H9 (cell line): Measurements from ENCODE around the gene ETF1. TPM values are rescaled to one million over a fixed set of nuclear protein-coding genes. Genes with fewer than 3 reads are reported as not detected.

ENCODE experiments used
- DNase-seq: peaks from one replicate; pipeline ENCODE4 v3.0.0-alpha.2; 2017
- H2AFZ ChIP-seq: one replicate; pipeline ENCODE4 v1.6.1; 2013; ENCODE audit warnings: mild to moderate bottlenecking, low read length, control low read depth, moderate library complexity
- H2AK5ac ChIP-seq: 2 replicates; pipeline ENCODE4 v1.6.1; 2013; ENCODE audit warnings: low read length, control low read depth, mixed read lengths; ENCODE audit not compliant: insufficient read length
- H2BK120ac ChIP-seq: one replicate; pipeline ENCODE4 v1.6.1; 2013; ENCODE audit warnings: low read depth, mild to moderate bottlenecking, low read length, control low read depth, inconsistent platforms; ENCODE audit not compliant: poor library complexity, severe bottlenecking
- H2BK12ac ChIP-seq: 2 replicates; pipeline ENCODE4 v1.6.1; 2013; ENCODE audit warnings: low read length, control low read depth, mixed read lengths, low read depth; ENCODE audit not compliant: insufficient read length
- H2BK15ac ChIP-seq: 2 replicates; pipeline ENCODE4 v1.6.1; 2013; ENCODE audit warnings: low read depth, low read length, control low read depth
- H2BK20ac ChIP-seq: one replicate; pipeline ENCODE4 v1.6.1; 2013; ENCODE audit warnings: low read depth, mild to moderate bottlenecking, low read length, control low read depth, inconsistent platforms; ENCODE audit not compliant: poor library complexity, severe bottlenecking
- H2BK5ac ChIP-seq: 2 replicates; pipeline ENCODE4 v1.6.1; 2013; ENCODE audit warnings: low read length, control low read depth, mixed read lengths; ENCODE audit not compliant: insufficient read length
- H3K14ac ChIP-seq: 2 replicates; pipeline ENCODE4 v1.6.1; 2013; ENCODE audit warnings: low read length, control low read depth; ENCODE audit not compliant: insufficient read depth
- H3K18ac ChIP-seq: 2 replicates; pipeline ENCODE4 v1.6.1; 2013; ENCODE audit warnings: low read depth, mild to moderate bottlenecking, mixed read lengths, low read length, control low read depth; ENCODE audit not compliant: insufficient read length
- H3K23ac ChIP-seq: 2 replicates; pipeline ENCODE4 v1.6.1; 2013; ENCODE audit warnings: low read length, control low read depth, mixed read lengths, low read depth; ENCODE audit not compliant: insufficient read length
- H3K23me2 ChIP-seq: 2 replicates; pipeline ENCODE4 v1.6.1; 2013; ENCODE audit warnings: low read depth, mild to moderate bottlenecking, mixed read lengths, low read length, control low read depth; ENCODE audit not compliant: insufficient read length, poor library complexity, severe bottlenecking
- H3K27ac ChIP-seq: 2 replicates; pipeline ENCODE4 v1.5.1; 2013; ENCODE audit warnings: low read length, control low read depth, mixed read lengths, low read depth; ENCODE audit not compliant: insufficient read length
- H3K27me3 ChIP-seq: 2 replicates; pipeline ENCODE4 v1.6.1; 2013; ENCODE audit warnings: low read length, control low read depth, inconsistent platforms; ENCODE audit not compliant: insufficient read depth
- H3K4ac ChIP-seq: 2 replicates; pipeline ENCODE4 v1.6.1; 2013; ENCODE audit warnings: low read depth, mild to moderate bottlenecking, control low read depth, inconsistent platforms, low read length, moderate library complexity
- H3K4me1 ChIP-seq: 2 replicates; pipeline ENCODE4 v1.6.1; 2013; ENCODE audit warnings: low read length, control low read depth, inconsistent platforms; ENCODE audit not compliant: insufficient read depth
- H3K4me2 ChIP-seq: 2 replicates; pipeline ENCODE4 v1.6.1; 2013; ENCODE audit warnings: low read length, control low read depth, mixed read lengths; ENCODE audit not compliant: insufficient read length, insufficient read depth
- H3K56ac ChIP-seq: 2 replicates; pipeline ENCODE4 v1.6.1; 2013; ENCODE audit warnings: low read depth, mild to moderate bottlenecking, mixed read lengths, low read length, control low read depth; ENCODE audit not compliant: insufficient read length
- H3K79me1 ChIP-seq: 2 replicates; pipeline ENCODE4 v1.6.1; 2013; ENCODE audit warnings: low read depth, mild to moderate bottlenecking, moderate library complexity, low read length, control low read depth, inconsistent platforms; ENCODE audit not compliant: insufficient read depth, poor library complexity, severe bottlenecking
- H3K79me2 ChIP-seq: 2 replicates; pipeline ENCODE4 v1.6.1; 2013; ENCODE audit warnings: low read length, control low read depth, inconsistent platforms; ENCODE audit not compliant: insufficient read depth
- H3K9ac ChIP-seq: 2 replicates; pipeline ENCODE4 v1.6.1; 2013; ENCODE audit warnings: low read length, control low read depth, mixed read lengths; ENCODE audit not compliant: insufficient read length; ENCODE audit errors: extremely low read depth
- H3K9me3 ChIP-seq: one replicate; pipeline ENCODE4 v1.6.1; 2013; ENCODE audit warnings: low read depth, low read length, inconsistent platforms; ENCODE audit not compliant: control insufficient read depth
- H3T11ph ChIP-seq: one replicate; pipeline ENCODE4 v1.6.1; 2013; ENCODE audit warnings: mild to moderate bottlenecking, low read length, control low read depth, inconsistent platforms
- H4K20me1 ChIP-seq: one replicate; pipeline ENCODE4 v1.6.1; 2013; ENCODE audit not compliant: control insufficient read depth, insufficient read length, insufficient read depth
- H4K5ac ChIP-seq: 2 replicates; pipeline ENCODE4 v1.6.1; 2013; ENCODE audit warnings: low read depth, mild to moderate bottlenecking, mixed read lengths, low read length, control low read depth; ENCODE audit not compliant: insufficient read length
- H4K8ac ChIP-seq: replicated peaks from 2 replicates; pipeline ENCODE4 v1.6.1; 2013; ENCODE audit warnings: low read length, control low read depth, mixed read lengths, low read depth; ENCODE audit not compliant: insufficient read length
- H4K91ac ChIP-seq: 2 replicates; pipeline ENCODE4 v1.6.1; 2013; ENCODE audit warnings: low read depth, mild to moderate bottlenecking, moderate library complexity, mixed read lengths, low read length, control low read depth; ENCODE audit not compliant: insufficient read length
- H3K27ac Mint-ChIP-seq, 3 experiments: 2 replicates in 2 of 3; 3 replicates in 1 of 3; pipeline ENCODE4 v1.8.0; 2020 to 2021; ENCODE audit warnings: mixed read lengths in 3 of 3, mild to moderate bottlenecking in 1 of 3, moderate library complexity in 1 of 3
- H3K27me3 Mint-ChIP-seq: 2 replicates; pipeline ENCODE4 v1.8.0; 2021; ENCODE audit warnings: low read depth, mild to moderate bottlenecking, moderate library complexity, mixed read lengths
- H3K36me3 Mint-ChIP-seq, 3 experiments: 2 replicates in 2 of 3; 3 replicates in 1 of 3; pipeline ENCODE4 v1.8.0; 2020 to 2021; ENCODE audit warnings: low read depth in 3 of 3, mixed read lengths in 3 of 3; ENCODE audit not compliant: insufficient read depth in 1 of 3
- H3K4me1 Mint-ChIP-seq, 2 experiments: 2 replicates each; pipeline ENCODE4 v1.8.0; 2020; ENCODE audit warnings: mixed read lengths in 2 of 2
- H3K4me3 Mint-ChIP-seq, 2 experiments: 2 replicates in 1 of 2; 3 replicates in 1 of 2; pipeline ENCODE4 v1.8.0; 2020 to 2021; ENCODE audit warnings: mild to moderate bottlenecking in 2 of 2, mixed read lengths in 2 of 2, moderate library complexity in 1 of 2
- H3K9me3 Mint-ChIP-seq, 2 experiments: 2 replicates in 1 of 2; 3 replicates in 1 of 2; pipeline ENCODE4 v1.8.0; 2020; ENCODE audit warnings: mild to moderate bottlenecking in 2 of 2, mixed read lengths in 2 of 2, moderate library complexity in 1 of 2
- WGBS: extraction: QIAGEN DNeasy Blood & Tissue Kit; methylation state at CpG from one replicate; pipeline ENCODE4 v1.1.7; 2013; ENCODE audit warnings: missing lambda C conversion rate, low lambda C conversion rate, mixed read lengths; ENCODE audit not compliant: insufficient read length; ENCODE audit errors: extremely low coverage; 5-methylcytosine and 5-hydroxymethylcytosine counted together
- total RNA-seq: library from RNA; stranded (reverse); gene quantifications from 2 replicates; pipeline ENCODE4 v1.2.1, GENCODE V29; 2021
- TF ChIP-seq, protein P1 (sequence below): fragments of 200-600 bp; sonication (generic); conservative IDR thresholded peaks from 3 replicates; pipeline ENCODE4 v1.8.0; 2021; ENCODE audit warnings: antibody characterized with exemption, mild to moderate bottlenecking

Gene ETF1
- total RNA-seq, 1 experiment from 2014 or later, result 175 TPM

DNA sequence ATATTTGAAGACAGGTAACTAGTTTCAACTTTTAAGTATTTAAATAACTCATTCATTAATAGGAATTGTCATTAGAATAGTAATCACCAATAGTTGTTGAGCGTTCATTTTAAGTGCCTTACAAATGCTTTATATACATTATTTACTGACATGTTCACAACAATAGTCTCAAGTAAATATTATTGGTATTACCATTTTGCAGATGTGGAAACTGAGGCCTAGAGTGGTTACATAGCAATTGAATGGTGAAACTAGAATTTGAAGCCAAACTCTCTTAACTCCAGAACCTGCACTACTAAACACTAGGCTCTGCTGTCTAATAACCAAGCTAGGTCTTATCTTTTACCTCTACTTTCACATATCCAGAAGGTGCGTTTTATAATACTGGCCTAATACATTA lies 37.0 kb upstream of the ETF1 start:
- Histone ChIP-seq H3K23ac (no peak overlapping the region), H3K9ac (no peak overlapping the region), H2BK12ac (no peak overlapping the region), H2AFZ (no peak overlapping the region), H3K14ac (no peak overlapping the region), H3K4me1 (no peaks in the 10 kb centered on the region), H2AK5ac (no peak overlapping the region), H4K91ac (no peak overlapping the region), H3K79me2 (no peaks in the 10 kb centered on the region), H3K27ac (no peak overlapping the region), H3K4ac (no peak overlapping the region), H3K18ac (no peak overlapping the region), H3T11ph (no peak overlapping the region), H3K4me2 (no peak overlapping the region), H3K79me1 (no peaks in the 10 kb centered on the region), H2BK15ac (no peak overlapping the region), H4K5ac (no peak overlapping the region), H3K23me2 (no peaks in the 10 kb centered on the region), H2BK120ac (no peak overlapping the region), H3K27me3 (no peaks in the 10 kb centered on the region), H4K20me1 (no peaks in the 10 kb centered on the region), H4K8ac (no peak overlapping the region), H3K56ac (no peak overlapping the region), H2BK5ac (no peak overlapping the region), H2BK20ac (no peak overlapping the region), H3K9me3 (no peaks in the 10 kb centered on the region)
- no peak for DNase-seq
- TF ChIP-seq, protein P1, sequence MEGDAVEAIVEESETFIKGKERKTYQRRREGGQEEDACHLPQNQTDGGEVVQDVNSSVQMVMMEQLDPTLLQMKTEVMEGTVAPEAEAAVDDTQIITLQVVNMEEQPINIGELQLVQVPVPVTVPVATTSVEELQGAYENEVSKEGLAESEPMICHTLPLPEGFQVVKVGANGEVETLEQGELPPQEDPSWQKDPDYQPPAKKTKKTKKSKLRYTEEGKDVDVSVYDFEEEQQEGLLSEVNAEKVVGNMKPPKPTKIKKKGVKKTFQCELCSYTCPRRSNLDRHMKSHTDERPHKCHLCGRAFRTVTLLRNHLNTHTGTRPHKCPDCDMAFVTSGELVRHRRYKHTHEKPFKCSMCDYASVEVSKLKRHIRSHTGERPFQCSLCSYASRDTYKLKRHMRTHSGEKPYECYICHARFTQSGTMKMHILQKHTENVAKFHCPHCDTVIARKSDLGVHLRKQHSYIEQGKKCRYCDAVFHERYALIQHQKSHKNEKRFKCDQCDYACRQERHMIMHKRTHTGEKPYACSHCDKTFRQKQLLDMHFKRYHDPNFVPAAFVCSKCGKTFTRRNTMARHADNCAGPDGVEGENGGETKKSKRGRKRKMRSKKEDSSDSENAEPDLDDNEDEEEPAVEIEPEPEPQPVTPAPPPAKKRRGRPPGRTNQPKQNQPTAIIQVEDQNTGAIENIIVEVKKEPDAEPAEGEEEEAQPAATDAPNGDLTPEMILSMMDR, result no peak
- WGBS, result no CpG with 5 or more reads among the region's 2 CpGs
- H3K4me3 Mint-ChIP-seq, result no peak overlapping the region
- H3K27ac Mint-ChIP-seq, result no peak overlapping the region
- H3K4me1 Mint-ChIP-seq, result peaks cover 5 to 13% of the 10 kb centered on the region in 2 experiments
- no peaks in the 10 kb centered on the region for H3K27me3 Mint-ChIP-seq
- 0 out of 7 replicates have a peak, but pooled peaks cover 0 to under 1% (median 0%) of the 10 kb centered on the region in 3 experiments for H3K36me3 Mint-ChIP-seq
- no peaks in the 10 kb centered on the region for H3K9me3 Mint-ChIP-seq
